OCI-LY3 (cell line): ENCODE data around the gene RIGI.

Experiments used
- H2AFZ ChIP-seq: fragments of 200-600, 300-600 bp; shearing (Covaris generic); 2 replicates; pipeline ENCODE4 v1.6.0; 2014; ENCODE audit warnings: antibody characterized with exemption, low read depth, low read length
- H3K27ac ChIP-seq: fragments of 200-600, 300-600 bp; sonication (generic); 2 replicates; pipeline ENCODE4 v1.5.1; 2014; ENCODE audit warnings: mild to moderate bottlenecking, low read length, moderate library complexity, mixed read lengths
- H3K27me3 ChIP-seq: fragments of 200-600, 300-600 bp; sonication (generic); 2 replicates; pipeline ENCODE4 v1.6.1; 2014; ENCODE audit warnings: low read depth, low read length, mixed read lengths
- H3K36me3 ChIP-seq: fragments of 200-600, 300-600 bp; sonication (generic); replicated peaks from 2 replicates; pipeline ENCODE3; 2014; ENCODE audit warnings: low read depth, low read length, mixed read lengths
- H3K4me1 ChIP-seq: fragments of 300-600, 200-600 bp; sonication (generic); 2 replicates; pipeline ENCODE4 v1.6.1; 2014; ENCODE audit warnings: low read length, mixed read lengths
- H3K4me2 ChIP-seq: fragments of 200-600, 300-600 bp; sonication (generic); 2 replicates; pipeline ENCODE4 v1.6.1; 2014; ENCODE audit warnings: low read length, mixed read lengths
- H3K4me3 ChIP-seq: fragments of 300-600, 200-600 bp; sonication (generic); 2 replicates; pipeline ENCODE4 v1.5.1; 2014; ENCODE audit warnings: antibody characterized with exemption, mild to moderate bottlenecking, low read length, moderate library complexity
- H3K79me2 ChIP-seq: fragments of 300-600, 200-600 bp; shearing (Covaris generic); 2 replicates; pipeline ENCODE4 v1.6.1; 2014; ENCODE audit warnings: mild to moderate bottlenecking, low read length, mixed read lengths
- H3K9ac ChIP-seq: fragments of 300-600, 200-600 bp; shearing (Covaris generic); 2 replicates; pipeline ENCODE4 v1.6.0; 2014; ENCODE audit warnings: mild to moderate bottlenecking, low read length, moderate library complexity
- H3K9me3 ChIP-seq: fragments of 200-600, 300-600 bp; shearing (Covaris generic); 2 replicates; pipeline ENCODE4 v1.6.1; 2014; ENCODE audit warnings: low read length, mixed read lengths; ENCODE audit not compliant: insufficient read depth
- H4K20me1 ChIP-seq: fragments of 200-600, 300-600 bp; sonication (generic); 2 replicates; pipeline ENCODE4 v1.6.1; 2016; ENCODE audit warnings: low read length, mixed read lengths; ENCODE audit not compliant: insufficient read depth
- EZH2phosphoT487 ChIP-seq: fragments of 200-600 bp; shearing (Covaris generic); IDR thresholded peaks from 2 replicates; pipeline ENCODE4 v1.6.1; 2018; ENCODE audit warnings: antibody characterized with exemption, mixed run types, low read depth
- TF ChIP-seq, protein P1 (sequence below): fragments of 200-600, 300-600 bp; sonication (generic); IDR thresholded peaks from 2 replicates; pipeline ENCODE4 v1.5.1; 2014; ENCODE audit warnings: antibody characterized with exemption, low read length, low read depth

The RIGI gene

DNA sequence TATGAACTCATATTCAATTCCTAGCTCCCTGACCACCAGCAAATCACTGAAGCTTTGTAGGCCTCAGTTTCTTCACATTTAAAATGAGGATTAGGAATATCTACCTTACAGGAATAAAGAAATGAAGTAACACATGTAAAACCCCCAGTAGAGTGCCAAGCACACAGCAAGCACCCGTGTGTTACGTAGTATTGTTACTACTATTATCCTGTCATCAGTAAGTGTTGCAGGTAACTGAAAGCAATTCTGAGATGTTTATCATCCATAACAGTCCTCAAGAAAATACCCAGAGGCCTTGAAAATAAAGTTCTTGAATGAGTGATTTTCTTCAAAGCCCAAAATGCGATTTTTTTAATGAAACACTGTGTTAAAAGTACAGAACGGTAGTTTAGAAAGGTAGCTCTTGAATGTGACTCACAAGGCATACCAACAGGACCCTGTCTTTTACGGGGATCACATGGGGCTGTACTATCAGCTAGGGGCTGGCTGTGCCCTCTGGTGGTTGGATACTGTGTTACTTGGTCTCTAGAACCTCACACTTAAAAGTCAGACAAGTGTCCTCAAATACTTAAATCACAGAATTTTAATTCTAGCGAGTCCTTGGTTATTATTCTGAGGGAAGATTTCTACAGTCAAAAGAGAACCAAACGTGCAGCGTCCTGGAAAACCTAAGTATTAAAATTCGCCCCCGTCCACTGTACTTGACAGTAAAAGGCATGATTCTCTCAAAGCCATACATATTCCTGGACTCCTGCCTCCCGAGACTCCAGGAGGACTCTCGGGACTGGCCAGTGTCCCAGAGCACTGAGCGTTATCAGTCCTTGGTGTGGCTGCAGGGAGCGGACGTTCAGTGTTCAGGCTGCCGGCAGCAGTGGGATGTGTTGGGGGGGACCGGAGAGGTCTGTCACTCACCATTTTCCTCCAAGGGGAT, 46.2 kb upstream of the RIGI start:
- H3K9me3 ChIP-seq, result no peaks in the 10 kb centered on the region
- peak overlapping the region; percentile 74 for H2AFZ ChIP-seq
- no peaks in the 10 kb centered on the region for H3K27me3 ChIP-seq
- peak overlapping the region; percentile 86 for H3K4me2 ChIP-seq
- H3K79me2 ChIP-seq, result peaks cover 46% of the 10 kb centered on the region
- peaks cover 18% of the 10 kb centered on the region for H3K4me1 ChIP-seq
- H3K9ac ChIP-seq, result peak overlapping the region; percentile 93
- H3K4me3 ChIP-seq, result peak overlapping the region; percentile 97
- TF ChIP-seq EZH2phosphoT487, result no peak
- TF ChIP-seq, protein P1, sequence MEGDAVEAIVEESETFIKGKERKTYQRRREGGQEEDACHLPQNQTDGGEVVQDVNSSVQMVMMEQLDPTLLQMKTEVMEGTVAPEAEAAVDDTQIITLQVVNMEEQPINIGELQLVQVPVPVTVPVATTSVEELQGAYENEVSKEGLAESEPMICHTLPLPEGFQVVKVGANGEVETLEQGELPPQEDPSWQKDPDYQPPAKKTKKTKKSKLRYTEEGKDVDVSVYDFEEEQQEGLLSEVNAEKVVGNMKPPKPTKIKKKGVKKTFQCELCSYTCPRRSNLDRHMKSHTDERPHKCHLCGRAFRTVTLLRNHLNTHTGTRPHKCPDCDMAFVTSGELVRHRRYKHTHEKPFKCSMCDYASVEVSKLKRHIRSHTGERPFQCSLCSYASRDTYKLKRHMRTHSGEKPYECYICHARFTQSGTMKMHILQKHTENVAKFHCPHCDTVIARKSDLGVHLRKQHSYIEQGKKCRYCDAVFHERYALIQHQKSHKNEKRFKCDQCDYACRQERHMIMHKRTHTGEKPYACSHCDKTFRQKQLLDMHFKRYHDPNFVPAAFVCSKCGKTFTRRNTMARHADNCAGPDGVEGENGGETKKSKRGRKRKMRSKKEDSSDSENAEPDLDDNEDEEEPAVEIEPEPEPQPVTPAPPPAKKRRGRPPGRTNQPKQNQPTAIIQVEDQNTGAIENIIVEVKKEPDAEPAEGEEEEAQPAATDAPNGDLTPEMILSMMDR, result peak; percentile 82
- peak overlapping the region; percentile 80 for H3K27ac ChIP-seq
- H4K20me1 ChIP-seq, result peaks cover 4% of the 10 kb centered on the region; the same call in 1 of the 2 replicates
- H3K36me3 ChIP-seq, result peaks cover 10% of the 10 kb centered on the region

DNA sequence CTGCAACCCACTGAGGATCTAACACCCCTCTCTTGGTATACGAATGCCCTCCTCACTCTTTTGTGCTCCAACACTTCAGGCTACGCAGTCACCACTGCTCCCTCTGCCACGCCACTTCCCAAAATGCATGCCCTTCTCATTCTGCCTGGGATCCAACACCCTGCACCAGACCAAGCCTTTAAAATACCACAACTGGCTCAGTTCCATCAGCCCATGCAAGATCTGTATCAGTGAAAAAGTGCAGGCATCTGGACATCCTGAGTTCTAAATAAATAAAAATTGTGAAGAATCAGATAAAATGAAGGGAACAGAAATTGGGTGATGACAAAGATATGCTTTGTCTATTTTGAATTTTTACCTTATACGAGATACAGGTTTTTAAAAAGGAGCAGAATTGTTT, 44.3 kb upstream of the RIGI start:
- no peaks in the 10 kb centered on the region for H3K27me3 ChIP-seq
- no peak for TF ChIP-seq EZH2phosphoT487
- TF ChIP-seq, protein P1, result no peak
- no peak overlapping the region for H3K4me3 ChIP-seq
- H3K36me3 ChIP-seq, result peaks cover 16% of the 10 kb centered on the region
- peaks cover 46% of the 10 kb centered on the region for H3K79me2 ChIP-seq
- H3K27ac ChIP-seq, result no peak overlapping the region
- no peak overlapping the region for H3K9ac ChIP-seq
- H4K20me1 ChIP-seq, result peaks cover 4% of the 10 kb centered on the region; the same call in 1 of the 2 replicates
- no peak overlapping the region for H3K4me2 ChIP-seq
- H2AFZ ChIP-seq, result no peak overlapping the region
- H3K9me3 ChIP-seq, result no peaks in the 10 kb centered on the region
- H3K4me1 ChIP-seq, result peaks cover 18% of the 10 kb centered on the region

DNA sequence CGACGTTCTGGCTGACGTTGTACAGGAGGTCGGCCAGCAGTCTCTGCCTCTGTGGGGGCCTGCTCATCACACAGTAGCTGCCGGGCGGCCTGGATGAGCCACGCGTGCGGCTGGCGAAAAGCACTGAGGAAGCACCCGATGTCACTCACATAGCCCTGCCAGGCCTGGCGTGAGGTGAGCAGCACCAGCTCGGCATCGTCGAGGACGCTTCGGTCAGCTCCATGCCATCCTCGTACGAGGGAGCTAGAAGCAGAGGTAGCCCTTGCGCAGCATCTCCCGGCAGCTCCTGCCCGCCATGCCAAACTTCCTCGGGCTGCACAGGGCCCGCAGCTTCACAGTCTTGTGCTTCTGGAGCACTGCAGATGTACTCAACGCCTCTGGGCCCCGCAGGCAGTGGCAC, 40.8 kb upstream of the RIGI start:
- Histone ChIP-seq H3K9me3 (no peaks in the 10 kb centered on the region), H3K27ac (no peak overlapping the region), H3K9ac (no peak overlapping the region), H3K4me1 (peaks cover 8% of the 10 kb centered on the region), H3K36me3 (peaks cover 24% of the 10 kb centered on the region), H3K4me2 (no peak overlapping the region), H2AFZ (no peak overlapping the region), H3K27me3 (no peaks in the 10 kb centered on the region), H3K79me2 (peaks cover 40% of the 10 kb centered on the region), H4K20me1 (peaks cover 6% of the 10 kb centered on the region; the same call in 1 of the 2 replicates), H3K4me3 (no peak overlapping the region)
- TF ChIP-seq EZH2phosphoT487, result no peak

DNA sequence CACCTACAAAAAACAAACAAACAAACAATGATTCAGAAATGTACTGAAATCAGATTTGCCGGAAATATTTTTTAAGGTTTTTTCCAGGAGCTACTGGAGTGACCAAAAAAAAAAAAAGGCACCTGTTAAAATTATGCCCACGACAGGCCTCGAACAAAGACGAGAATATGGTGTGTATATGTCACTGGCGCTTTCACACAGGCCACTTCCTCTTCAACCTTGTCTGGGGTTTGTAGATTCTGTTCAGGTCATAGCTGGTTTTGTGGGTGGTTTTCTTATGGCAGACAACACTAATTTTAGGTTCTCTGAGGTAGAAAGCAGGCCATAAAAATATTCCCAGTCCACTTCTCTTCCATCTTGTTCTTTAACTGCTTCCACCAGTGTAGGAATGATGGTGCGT, 40.0 kb upstream of the RIGI start:
- peaks cover 23% of the 10 kb centered on the region for H3K36me3 ChIP-seq
- H3K27me3 ChIP-seq, result no peaks in the 10 kb centered on the region
- H4K20me1 ChIP-seq, result 0 out of 2 replicates have a peak, but pooled peaks cover 5% of the 10 kb centered on the region
- H3K4me1 ChIP-seq, result peaks cover 2% of the 10 kb centered on the region; the same call in 1 of the 2 replicates
- no peak overlapping the region for H3K9ac ChIP-seq
- H3K4me3 ChIP-seq, result no peak overlapping the region
- TF ChIP-seq, protein P1, result no peak
- TF ChIP-seq EZH2phosphoT487, result no peak
- H3K27ac ChIP-seq, result no peak overlapping the region
- no peak overlapping the region for H2AFZ ChIP-seq
- no peaks in the 10 kb centered on the region for H3K9me3 ChIP-seq
- H3K4me2 ChIP-seq, result no peak overlapping the region
- H3K79me2 ChIP-seq, result peaks cover 32% of the 10 kb centered on the region
